Thyroid gland (tissue), 4 donors: ENCODE measurements around the gene MICAL3.

ENCODE experiments used
- POLR2A ChIP-seq, 2 donors: fragments of 450-650 bp; IDR thresholded peaks; one replicate each; pipeline ENCODE4 v1.6.1; 2017; ENCODE audit warnings: antibody characterized with exemption in 2 of 2, mild to moderate bottlenecking in 2 of 2, moderate library complexity in 1 of 2
- TF ChIP-seq, protein P1 (sequence below), 6 experiments: fragments of 200-600 bp in 3 of 6; fragments of 450-650 bp in 3 of 6; sonication (generic) in 3 of 6; IDR thresholded peaks; one replicate each; pipeline ENCODE4 v1.5.1; 2016 to 2019; ENCODE audit warnings: antibody characterized with exemption in 6 of 6, mild to moderate bottlenecking in 2 of 6, inconsistent platforms in 1 of 6, moderate library complexity in 1 of 6

DNA sequence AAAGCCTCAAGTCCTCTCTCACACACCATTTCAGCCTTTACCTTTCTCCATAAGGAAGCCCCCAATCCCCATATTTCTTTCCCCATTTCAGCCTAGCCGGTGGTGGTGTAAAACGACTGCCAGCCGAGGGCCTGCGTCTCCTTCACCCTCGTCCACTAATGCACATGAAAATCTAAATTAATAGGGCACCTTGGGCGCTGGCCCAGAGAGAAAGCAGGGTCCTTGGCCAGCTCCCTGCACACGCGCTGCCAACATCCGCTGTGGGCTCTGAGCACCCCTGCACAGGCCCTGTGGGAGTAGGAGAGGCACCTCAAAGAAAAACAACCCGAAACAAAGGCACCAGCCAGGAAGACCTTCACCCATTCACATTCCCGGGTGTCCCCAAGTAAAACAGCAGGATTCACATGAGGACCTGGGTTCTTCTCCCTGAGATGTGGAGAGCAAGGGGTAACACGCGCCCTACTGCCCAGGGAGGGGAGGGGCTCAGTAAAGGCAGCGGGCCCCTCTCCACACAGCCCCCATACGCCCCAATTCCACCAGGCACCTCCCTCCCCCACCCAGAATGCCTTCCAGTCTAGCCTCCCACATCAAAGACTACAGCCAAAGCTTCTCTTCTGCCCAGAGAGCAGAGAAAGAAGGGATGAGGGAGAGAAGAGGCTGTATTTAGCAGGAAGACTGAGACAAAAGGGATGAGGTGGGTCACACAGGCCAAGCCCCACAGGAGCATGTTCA, 79.0 kb downstream of the MICAL3 start:
- TF ChIP-seq, protein P1, sequence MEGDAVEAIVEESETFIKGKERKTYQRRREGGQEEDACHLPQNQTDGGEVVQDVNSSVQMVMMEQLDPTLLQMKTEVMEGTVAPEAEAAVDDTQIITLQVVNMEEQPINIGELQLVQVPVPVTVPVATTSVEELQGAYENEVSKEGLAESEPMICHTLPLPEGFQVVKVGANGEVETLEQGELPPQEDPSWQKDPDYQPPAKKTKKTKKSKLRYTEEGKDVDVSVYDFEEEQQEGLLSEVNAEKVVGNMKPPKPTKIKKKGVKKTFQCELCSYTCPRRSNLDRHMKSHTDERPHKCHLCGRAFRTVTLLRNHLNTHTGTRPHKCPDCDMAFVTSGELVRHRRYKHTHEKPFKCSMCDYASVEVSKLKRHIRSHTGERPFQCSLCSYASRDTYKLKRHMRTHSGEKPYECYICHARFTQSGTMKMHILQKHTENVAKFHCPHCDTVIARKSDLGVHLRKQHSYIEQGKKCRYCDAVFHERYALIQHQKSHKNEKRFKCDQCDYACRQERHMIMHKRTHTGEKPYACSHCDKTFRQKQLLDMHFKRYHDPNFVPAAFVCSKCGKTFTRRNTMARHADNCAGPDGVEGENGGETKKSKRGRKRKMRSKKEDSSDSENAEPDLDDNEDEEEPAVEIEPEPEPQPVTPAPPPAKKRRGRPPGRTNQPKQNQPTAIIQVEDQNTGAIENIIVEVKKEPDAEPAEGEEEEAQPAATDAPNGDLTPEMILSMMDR (IDR thresholded peaks at IDR 0.05) = no peak
- no peak for TF ChIP-seq POLR2A (IDR thresholded peaks at IDR 0.05)
